Heart left ventricle (tissue), 13 donors: ENCODE measurements around the gene GPR143.

Source experiments
- CTCF ChIP-seq, 12 donors: fragments of 200-600 bp; sonication (generic) in 4 of 12; IDR thresholded peaks; one replicate each; pipeline versions ENCODE4 v1.5.0 to v1.8.0; 2018 to 2022; ENCODE audit warnings: antibody characterized with exemption in 12 of 12, mild to moderate bottlenecking in 5 of 12
- POLR2A ChIP-seq, 2 donors: fragments of 450-650 bp; IDR thresholded peaks; one replicate each; pipeline ENCODE4 v1.6.1; 2017; ENCODE audit warnings: antibody characterized with exemption in 2 of 2, mild to moderate bottlenecking in 2 of 2, moderate library complexity in 2 of 2
- donor health status: ischemic (EF 13 %, LVEDD 7.1; RV severe dilation, severe dysfunction).
- donor health status: DM: no; HTN: yes; CAD: no.
- donor health status: DM: no; HTN: no; CAD: no.
- donor health status: ischemic (EF 25% LVEDD 6.9; RV normal size, moderate dysfunction).
- donor health status: ischemic (EF 25% LVEDD 5.7; RV mildly dilated, moderate dysfunction).
- donor health status: ischemic (EF 35%, LVEDD 5.7; RV mildly dilated, moderate dysfunction).
- donor health status: nonischemic (EF 11% LVEDD 7.7; RV severe dilation, severe dysfunction).
- donor health status: DM: yes; HTN: yes; CAD: no.
- donor health status: PGD.
- donor health status: ischemic (EF 29% LVEDD 5.4; RV normal size, mild dysfunction).
- donor health status: nonischemic (EF 23%, LVEDD 6.1; RV moderate dilation, normal function).

DNA sequence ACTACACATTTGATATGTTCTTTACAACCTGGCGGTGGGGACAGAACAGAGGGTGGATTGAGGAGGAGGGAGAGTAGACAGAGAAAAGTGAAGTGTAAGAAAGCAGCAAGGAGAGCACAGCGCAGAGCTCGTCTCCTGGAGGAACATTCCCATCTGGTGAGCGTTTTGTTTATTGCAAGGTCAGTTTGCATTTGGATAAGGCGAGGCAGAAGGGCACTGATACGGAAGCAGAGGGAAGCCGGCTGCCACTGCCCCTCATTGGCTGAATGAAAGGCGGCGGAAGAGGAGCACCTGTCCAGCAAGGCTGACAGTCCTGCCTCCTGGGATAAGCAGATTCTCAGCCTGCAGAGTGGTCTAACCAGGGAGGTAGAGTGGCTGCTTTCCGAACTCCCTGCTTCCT, 83.2 kb downstream of the GPR143 start:
- peak in 5 of 12 donors; percentile 16 to 31 (median 30) for TF ChIP-seq CTCF (IDR thresholded peaks at IDR 0.05)
- TF ChIP-seq POLR2A (IDR thresholded peaks at IDR 0.05): no peak
